Bone marrow (tissue), 2 donors: ENCODE data around the gene NUAK1.

Experiments used
- DNase-seq, 2 donors: peaks; one replicate each; lab custom pipeline; 2025; lab: John Stamatoyannopoulos, UW

The NUAK1 gene

GRCh38 chr12:106062693-106063092, 76.1 kb downstream of the NUAK1 start:
- no peak for DNase-seq

- DNase-seq: no peak
These were observed 80.2 kb downstream of the NUAK1 start for GRCh38 chr12:106058256-106059182.

GRCh38 chr12:106054049-106054448, 84.7 kb downstream of the NUAK1 start:
- DNase-seq: no peak

- no peak for DNase-seq
These were observed 86.8 kb downstream of the NUAK1 start for GRCh38 chr12:106051853-106052531.

GRCh38 chr12:106049546-106049945, 89.2 kb downstream of the NUAK1 start:
- DNase-seq: no peak

- no peak for DNase-seq
These were observed 89.6 kb downstream of the NUAK1 start for GRCh38 chr12:106049105-106049504.

- no peak for DNase-seq
These were observed 90.1 kb downstream of the NUAK1 start for GRCh38 chr12:106048676-106049075.

- DNase-seq: no peak
These were observed 90.7 kb downstream of the NUAK1 start for GRCh38 chr12:106048016-106048415.

- DNase-seq: no peak
These were observed 91.8 kb downstream of the NUAK1 start for GRCh38 chr12:106046947-106047346.

- DNase-seq: no peak
These were observed 92.4 kb downstream of the NUAK1 start for GRCh38 chr12:106046301-106046846.

- DNase-seq: no peak
These were observed 93.5 kb downstream of the NUAK1 start for GRCh38 chr12:106045251-106045674.

- DNase-seq: no peak
These were observed 94.0 kb downstream of the NUAK1 start for GRCh38 chr12:106044773-106045172.

GRCh38 chr12:106042037-106042436, 96.7 kb downstream of the NUAK1 start:
- DNase-seq: no peak

GRCh38 chr12:106040521-106040920, 98.2 kb downstream of the NUAK1 start:
- no peak for DNase-seq

GRCh38 chr12:106039646-106040404, 98.9 kb downstream of the NUAK1 start:
- no peak for DNase-seq

- DNase-seq: no peak
These were observed 99.5 kb downstream of the NUAK1 start for GRCh38 chr12:106039242-106039641.

- no peak for DNase-seq
These were observed 101.0 kb downstream of the NUAK1 start for GRCh38 chr12:106037524-106038298.

- no peak for DNase-seq
These were observed 103.3 kb downstream of the NUAK1 start for GRCh38 chr12:106035421-106035820.

GRCh38 chr12:106034316-106034715, 104.4 kb downstream of the NUAK1 start:
- no peak for DNase-seq

GRCh38 chr12:106033161-106033675, 105.5 kb downstream of the NUAK1 start:
- DNase-seq: no peak

- no peak for DNase-seq
These were observed 106.2 kb downstream of the NUAK1 start for GRCh38 chr12:106032623-106032925.
